D341Med (cell line): Measurements from ENCODE around the gene LRRC37B.
A peak's percentile ranks its signal among the peaks of the same experiment; 100 is the strongest.
"Not testable (repeated sequence)": the region's sequence is repeated elsewhere in the genome, so short reads cannot be mapped to it uniquely, and the experiment has no call there.

Source experiments
- DNase-seq: peaks from one replicate; pipeline ENCODE4 v3.0.0; 2012; ENCODE audit warnings: low spot score

The LRRC37B gene

GRCh38 chr17:32041306-32041875, 34.2 kb downstream of the LRRC37B start:
- DNase-seq: not testable (repeated sequence)

GRCh38 chr17:32042266-32042665, 35.1 kb downstream of the LRRC37B start:
- not testable (repeated sequence) for DNase-seq

DNA sequence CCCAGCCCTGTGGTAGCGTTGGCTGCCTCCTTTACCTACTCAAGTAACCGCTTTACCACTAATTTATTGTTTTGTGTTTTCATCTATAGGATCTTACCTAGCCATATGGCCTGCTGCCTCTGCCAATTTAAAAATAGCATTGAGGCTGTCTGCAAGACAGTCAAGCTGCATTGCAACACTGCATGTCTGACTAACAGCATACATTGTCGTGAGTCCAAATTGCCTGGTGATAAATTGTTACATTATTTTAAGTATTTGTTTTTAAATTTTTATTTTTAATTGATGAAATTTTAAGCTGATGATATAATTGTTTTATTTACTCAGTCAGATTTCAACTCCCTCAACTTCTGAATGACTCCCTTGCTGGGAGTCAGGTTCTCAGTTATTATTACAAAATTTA, 38.4 kb downstream of the LRRC37B start:
- DNase-seq: not testable (repeated sequence)

- DNase-seq: not testable (repeated sequence)
These were observed 40.5 kb downstream of the LRRC37B start for GRCh38 chr17:32047663-32048062.

GRCh38 chr17:32054985-32055384, 47.8 kb downstream of the LRRC37B start:
- DNase-seq: not testable (repeated sequence)

GRCh38 chr17:32055425-32055824, 48.2 kb downstream of the LRRC37B start:
- not testable (repeated sequence) for DNase-seq

DNA sequence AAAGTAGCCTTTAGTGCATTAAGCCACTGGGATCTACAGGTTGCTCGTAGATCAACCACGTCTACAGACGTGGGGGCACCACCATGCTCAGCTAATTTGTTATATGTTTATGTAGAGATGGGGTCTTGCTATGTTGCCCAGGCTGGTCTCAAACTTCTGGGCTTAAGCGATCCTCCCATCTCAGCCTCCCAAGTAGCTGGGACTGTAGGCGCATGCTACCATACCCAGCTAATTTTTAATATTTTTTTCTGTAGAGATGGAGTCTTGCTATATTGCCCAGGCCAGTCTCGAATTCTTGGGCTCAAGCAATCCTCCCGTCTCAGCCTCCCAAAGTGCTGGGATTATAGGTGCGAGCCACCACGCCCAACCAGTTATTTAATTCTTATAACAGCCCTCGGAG, 49.3 kb downstream of the LRRC37B start:
- DNase-seq: not testable (repeated sequence)

GRCh38 chr17:32057460-32058105, 50.4 kb downstream of the LRRC37B start:
- not testable (repeated sequence) for DNase-seq

DNA sequence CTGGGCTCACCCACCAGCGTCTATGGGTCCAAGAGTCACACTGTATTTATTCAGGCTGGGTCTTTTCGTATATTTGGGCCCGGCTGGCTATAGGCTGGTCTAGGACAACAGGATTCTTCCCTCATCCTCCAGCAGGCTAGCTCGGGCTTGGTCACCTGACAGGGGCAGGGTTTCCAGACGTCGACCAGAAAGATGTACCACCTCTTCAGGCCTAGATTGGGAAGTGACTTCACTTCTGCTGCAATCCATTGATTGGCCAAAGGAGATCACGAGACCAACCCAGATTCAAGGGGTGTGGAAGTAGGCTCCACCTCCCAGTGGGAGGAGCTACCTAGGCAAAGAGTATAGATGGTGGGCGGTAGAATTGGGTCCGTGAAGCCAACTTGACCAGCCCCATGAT, 53.5 kb downstream of the LRRC37B start:
- DNase-seq: not testable (repeated sequence)

- peak; percentile 11 for DNase-seq
These were observed 54.7 kb downstream of the LRRC37B start for GRCh38 chr17:32061840-32062239.

DNA sequence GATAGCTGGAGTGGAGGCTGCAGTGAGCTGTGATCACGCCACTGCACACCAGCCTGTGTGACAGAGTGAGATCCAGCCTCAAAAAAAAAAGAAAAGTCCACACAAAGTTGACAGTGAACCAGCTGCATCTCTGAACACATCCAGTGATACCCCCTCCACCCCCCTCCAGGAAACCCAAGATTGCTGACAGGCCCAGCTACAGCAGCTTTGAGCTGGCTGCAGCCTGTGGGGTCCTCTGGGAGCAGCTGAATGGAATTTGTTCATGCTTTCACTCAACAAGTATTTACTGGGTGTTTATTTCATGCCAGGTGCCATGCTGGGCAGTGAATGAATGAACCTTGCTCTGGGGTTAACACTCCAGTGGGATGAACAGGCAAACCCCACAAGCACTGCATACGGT, 56.9 kb downstream of the LRRC37B start:
- not testable (repeated sequence) for DNase-seq

DNA sequence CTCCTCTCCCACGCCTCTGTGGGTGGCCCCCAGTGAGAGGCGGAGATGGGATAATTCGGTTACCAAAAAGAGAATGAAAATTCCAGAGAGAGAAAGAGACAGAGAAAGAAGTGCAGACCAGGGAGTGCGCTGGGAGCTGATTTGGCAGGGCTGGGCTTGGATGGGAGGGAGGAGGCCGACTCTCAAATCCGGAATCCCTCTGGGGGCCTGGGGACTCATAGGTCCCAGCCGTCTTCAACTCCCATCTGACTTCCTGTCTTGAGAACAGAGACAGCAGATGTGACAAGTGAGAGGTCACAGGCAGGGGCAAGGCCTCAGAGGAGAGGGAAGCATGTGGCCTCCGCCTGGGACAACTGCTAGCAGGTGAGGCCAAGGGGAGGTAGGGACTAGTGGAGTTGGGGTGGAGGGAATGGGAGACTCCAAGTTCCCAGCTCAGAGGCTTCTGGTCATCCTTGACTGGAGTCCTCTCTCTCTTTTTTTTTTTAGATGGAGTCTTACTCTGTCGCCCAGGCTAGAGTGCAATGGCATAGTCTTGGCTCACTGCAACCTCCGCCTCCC, 59.0 kb downstream of the LRRC37B start:
- DNase-seq: not testable (repeated sequence)

GRCh38 chr17:32066863-32067642, 59.9 kb downstream of the LRRC37B start:
- not testable (repeated sequence) for DNase-seq

DNA sequence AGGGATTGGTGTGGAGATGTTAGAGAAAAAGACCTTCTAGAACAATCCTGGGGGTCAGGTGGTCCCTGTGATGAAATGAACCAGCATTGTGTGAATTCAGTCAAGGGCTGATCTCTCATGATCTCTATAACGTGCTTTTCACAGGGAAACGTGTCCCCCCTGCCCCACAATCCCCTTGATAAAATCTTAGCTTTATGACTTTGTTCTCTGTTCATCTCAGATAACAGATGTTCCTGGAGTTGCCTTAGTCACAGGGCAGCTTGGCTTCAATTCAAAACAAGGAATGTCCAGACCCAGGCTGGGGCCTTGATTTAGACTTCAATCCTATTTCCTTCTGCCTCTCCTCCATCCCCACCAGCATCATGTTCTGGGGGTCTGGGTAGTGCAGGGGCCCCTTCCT, 61.9 kb downstream of the LRRC37B start:
- DNase-seq: not testable (repeated sequence)

- not testable (repeated sequence) for DNase-seq
These were observed 64.8 kb downstream of the LRRC37B start for GRCh38 chr17:32071961-32072360.

GRCh38 chr17:32073131-32073530, 65.9 kb downstream of the LRRC37B start:
- not testable (repeated sequence) for DNase-seq

- DNase-seq: peak; percentile 24
These were observed 72.6 kb downstream of the LRRC37B start for GRCh38 chr17:32079753-32080152.

- DNase-seq: peak; percentile 37
These were observed 76.4 kb downstream of the LRRC37B start for GRCh38 chr17:32083550-32083979.

DNA sequence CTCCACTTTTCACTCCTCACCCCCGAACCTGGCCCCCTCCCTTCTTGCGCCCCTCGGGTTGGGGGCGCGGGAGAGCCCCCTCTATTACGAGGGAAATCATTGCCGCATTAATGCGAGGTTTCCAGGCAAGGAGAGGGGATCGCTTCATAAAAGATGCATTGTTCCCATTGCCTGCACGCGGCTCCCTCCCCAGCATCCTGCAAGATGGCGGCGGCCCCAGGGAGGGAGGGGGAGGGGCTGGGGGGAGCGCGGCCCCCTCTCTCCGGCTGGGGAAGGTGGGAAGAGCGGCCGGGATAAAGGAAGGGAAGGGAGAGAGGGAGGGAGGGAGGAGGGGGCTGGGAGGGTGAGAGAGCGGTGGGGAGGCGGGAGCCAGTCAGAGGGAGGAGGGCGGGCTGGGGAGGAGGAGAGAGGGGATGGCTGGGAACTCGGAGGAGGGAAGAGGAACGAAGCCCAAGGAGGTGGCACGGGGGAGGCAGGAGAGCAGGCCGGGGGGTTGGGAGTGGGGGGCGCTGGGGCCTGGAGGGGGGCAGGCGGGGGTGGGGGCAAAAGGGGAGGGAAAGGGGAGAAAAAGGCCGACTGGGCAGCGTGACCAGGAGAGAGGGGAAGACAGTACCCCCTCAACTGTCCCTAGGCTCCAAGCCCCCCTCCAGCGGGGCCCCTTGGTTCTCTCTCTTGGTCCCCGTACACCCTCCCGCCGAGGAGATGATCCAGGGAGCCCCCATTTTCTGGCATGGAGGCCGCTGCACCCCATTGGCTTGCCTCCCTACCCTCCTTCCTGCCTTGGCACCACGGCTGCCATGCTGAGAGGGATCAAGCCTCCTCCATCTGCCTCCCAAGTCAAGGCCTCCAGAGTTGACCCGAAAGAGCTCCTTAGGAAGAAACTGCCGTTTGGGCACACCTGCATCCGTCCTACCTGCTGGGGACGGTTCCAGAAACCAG, 77.1 kb downstream of the LRRC37B start:
- DNase-seq: not testable (repeated sequence)

- DNase-seq: not testable (repeated sequence)
These were observed 78.0 kb downstream of the LRRC37B start for GRCh38 chr17:32084942-32085829.
